SK-N-MC (cell line): ENCODE measurements around the gene NAA10.

Experiments used
- EZH2 ChIP-seq: fragments of 200-600 bp; sonication (generic); IDR thresholded peaks from one replicate; pipeline ENCODE4 v1.6.1; 2017; ENCODE audit warnings: antibody characterized with exemption
- POLR2AphosphoS5 ChIP-seq: IDR thresholded peaks from 2 replicates; pipeline ENCODE4 v1.6.1; 2012; ENCODE audit warnings: mild to moderate bottlenecking, low read depth, low read length, borderline replicate concordance

GRCh38 chrX:153928846-153929245 lies 6.0 kb downstream of the NAA10 start:
- TF ChIP-seq POLR2AphosphoS5 (no peak), EZH2 (no peak)
